Right atrium auricular region (tissue), 2 donors: ENCODE data around the gene CNDP1. TPM values are rescaled to one million over a fixed set of nuclear protein-coding genes. Genes with fewer than 3 reads are reported as not detected.

Source experiments
- DNase-seq: peaks from one replicate; pipeline ENCODE4 v3.0.0-alpha.2; 2019; ENCODE audit warnings: low spot score
- H3K27ac ChIP-seq, 2 donors: fragments of 200-600 bp; sonication (generic); 1 replicate in 1 of 2; 2 replicates in 1 of 2; pipeline ENCODE4 v1.5.1; 2016 to 2019
- H3K27me3 ChIP-seq, 2 donors: fragments of 200-600 bp; sonication (generic); one replicate each; pipeline versions ENCODE4 v1.5.1 to v1.6.0; 2017 to 2019
- H3K36me3 ChIP-seq: fragments of 200-600 bp; sonication (generic); one replicate; pipeline ENCODE4 v1.5.1; 2016
- H3K4me1 ChIP-seq, 2 donors: fragments of 200-600 bp; sonication (generic); one replicate each; pipeline versions ENCODE4 v1.5.1 to v1.6.0; 2017 to 2019
- H3K4me3 ChIP-seq, 2 donors: fragments of 200-600 bp; sonication (generic); 1 replicate in 1 of 2; 2 replicates in 1 of 2; pipeline ENCODE4 v1.5.1; 2017 to 2019; ENCODE audit warnings: mild to moderate bottlenecking in 1 of 2, moderate library complexity in 1 of 2
- H3K9me3 ChIP-seq, 2 donors: fragments of 200-600 bp; sonication (generic); one replicate each; pipeline ENCODE4 v1.5.1; 2019
- CTCF ChIP-seq, 2 donors: fragments of 200-600 bp; sonication (generic); IDR thresholded peaks; one replicate each; pipeline ENCODE4 v1.5.1; 2019; ENCODE audit warnings: antibody characterized with exemption in 2 of 2
- total RNA-seq, 2 donors: library from RNA; depleted of rRNA; stranded (reverse); fragments of >200 nt; gene quantifications; one replicate each; pipeline ENCODE4 v1.1.0, GENCODE V29; 2016

The CNDP1 gene
- total RNA-seq, 2 donors from 2014 or later: not detected

GRCh38 chr18:74501386-74501785 lies 32.9 kb upstream of the CNDP1 start:
- H3K4me1 ChIP-seq: peaks cover 0 to 30% of the 10 kb centered on the region in 2 donors
- H3K36me3 ChIP-seq: peaks cover 50% of the 10 kb centered on the region
- DNase-seq: no peak
- no peak for TF ChIP-seq CTCF (IDR thresholded peaks at IDR 0.05)
- no peaks in the 10 kb centered on the region for H3K9me3 ChIP-seq
- no peaks in the 10 kb centered on the region for H3K27me3 ChIP-seq
- H3K27ac ChIP-seq: no peak overlapping the region
- no peak overlapping the region for H3K4me3 ChIP-seq

- peaks cover 66% of the 10 kb centered on the region for H3K36me3 ChIP-seq
- peaks cover 0 to 14% of the 10 kb centered on the region in 2 donors for H3K4me1 ChIP-seq
- H3K9me3 ChIP-seq: no peaks in the 10 kb centered on the region
- H3K27ac ChIP-seq: no peak overlapping the region
- H3K27me3 ChIP-seq: no peaks in the 10 kb centered on the region
- TF ChIP-seq CTCF (IDR thresholded peaks at IDR 0.05): no peak
- H3K4me3 ChIP-seq: no peak overlapping the region
- no peak for DNase-seq
Measured at GRCh38 chr18:74503137-74503536, 31.2 kb upstream of the CNDP1 start.

GRCh38 chr18:74505776-74506175 lies 28.5 kb upstream of the CNDP1 start:
- no peak overlapping the region for H3K27ac ChIP-seq
- peaks cover 89% of the 10 kb centered on the region for H3K36me3 ChIP-seq
- no peak overlapping the region for H3K4me3 ChIP-seq
- TF ChIP-seq CTCF (IDR thresholded peaks at IDR 0.05): no peak
- no peaks in the 10 kb centered on the region for H3K27me3 ChIP-seq
- no peaks in the 10 kb centered on the region for H3K4me1 ChIP-seq
- DNase-seq: no peak
- no peaks in the 10 kb centered on the region for H3K9me3 ChIP-seq

- TF ChIP-seq CTCF (IDR thresholded peaks at IDR 0.05): no peak
- Histone ChIP-seq H3K4me3 (no peak overlapping the region), H3K9me3 (no peaks in the 10 kb centered on the region), H3K4me1 (no peaks in the 10 kb centered on the region), H3K27me3 (no peaks in the 10 kb centered on the region), H3K27ac (no peak overlapping the region), H3K36me3 (peaks cover 87% of the 10 kb centered on the region)
- DNase-seq: no peak
Measured at GRCh38 chr18:74506448-74507084, 27.7 kb upstream of the CNDP1 start.

- TF ChIP-seq CTCF (IDR thresholded peaks at IDR 0.05): no peak
- no peaks in the 10 kb centered on the region for H3K4me1 ChIP-seq
- no peak overlapping the region for H3K27ac ChIP-seq
- no peaks in the 10 kb centered on the region for H3K9me3 ChIP-seq
- peaks cover 90% of the 10 kb centered on the region for H3K36me3 ChIP-seq
- H3K4me3 ChIP-seq: no peak overlapping the region
- no peak for DNase-seq
- H3K27me3 ChIP-seq: no peaks in the 10 kb centered on the region
Measured at GRCh38 chr18:74507097-74507881, 27.0 kb upstream of the CNDP1 start.
